HG02938 (cell line): ENCODE measurements around the gene KISS1.
"Not testable (repeated sequence)": the region's sequence is repeated elsewhere in the genome, so short reads cannot be mapped to it uniquely, and the experiment has no call there.

ENCODE experiments used
- ATAC-seq: cut with Tn5 transposase; IDR thresholded peaks from one replicate; pipeline ENCODE4 v1.9.1; 2021; ENCODE audit warnings: mild to moderate bottlenecking, moderate library complexity; ENCODE audit not compliant: unreplicated experiment

Gene KISS1

GRCh38 chr1:204196068-204196795, at the start of gene KISS1:
TSS of gene KISS1 (minus strand) at chr1:204196491. CDS start at chr1:204192876, 3,615 bp downstream.
- ATAC-seq = no peak

DNA sequence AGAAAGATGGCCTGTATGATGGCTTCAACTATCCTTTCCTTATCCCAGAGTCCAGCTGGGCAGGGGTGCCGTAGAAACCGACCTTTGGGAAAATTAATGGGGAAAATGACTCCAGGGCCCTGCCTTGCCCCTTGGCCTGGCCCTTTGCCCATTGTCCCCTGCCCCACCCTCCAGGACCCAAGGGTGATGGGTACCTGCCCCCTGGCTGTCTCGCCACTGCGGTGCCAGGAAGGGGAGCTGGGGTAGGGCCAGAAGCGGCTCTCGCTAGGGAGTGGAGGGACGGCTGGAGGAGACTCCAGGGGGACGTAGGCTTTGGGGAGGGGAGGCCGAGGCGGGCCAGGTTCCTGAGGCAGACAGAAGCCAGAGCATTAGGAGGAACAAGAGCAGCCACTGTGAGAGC, 46.6 kb upstream of the KISS1 start:
- no peak for ATAC-seq

- ATAC-seq = no peak
These were observed 45.6 kb upstream of the KISS1 start for GRCh38 chr1:204241914-204242313.

GRCh38 chr1:204241050-204241449, 44.8 kb upstream of the KISS1 start:
- ATAC-seq = no peak

DNA sequence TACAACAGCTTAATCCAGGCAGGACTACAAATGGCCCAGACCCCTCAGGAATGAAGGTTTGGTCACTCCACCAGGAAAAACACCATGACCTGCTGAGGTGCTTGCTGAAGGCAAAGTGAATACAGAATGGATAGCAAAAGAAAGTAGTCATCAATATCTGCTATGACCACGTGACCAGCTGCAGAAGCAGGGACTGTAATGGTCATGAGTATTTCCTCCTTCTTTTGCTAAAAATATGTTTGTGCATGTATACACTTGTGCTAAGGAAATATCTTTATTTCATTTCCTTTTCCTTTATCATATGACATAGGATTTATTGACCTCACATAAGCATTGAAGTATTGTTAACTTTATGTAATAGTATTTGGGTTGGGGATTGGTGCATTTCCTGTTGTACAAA, 43.9 kb upstream of the KISS1 start:
- no peak for ATAC-seq

DNA sequence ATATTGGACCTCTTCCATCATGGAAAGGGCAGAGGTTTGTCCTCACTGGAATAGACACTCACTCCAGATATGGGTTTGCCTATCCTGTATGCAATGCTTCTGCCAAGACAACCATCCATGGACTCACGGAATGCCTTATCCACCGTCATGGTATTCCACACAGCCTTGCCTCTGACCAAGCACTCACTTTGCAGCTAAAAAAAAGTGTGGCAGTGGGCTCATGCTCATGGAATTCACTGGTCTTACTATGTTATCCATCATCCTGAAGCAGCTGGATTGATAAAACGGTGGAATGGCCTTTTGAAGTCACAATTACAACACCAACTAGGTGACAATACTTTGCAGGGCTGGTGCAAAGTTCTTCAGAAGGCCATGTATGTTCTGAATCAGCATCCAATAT, 43.1 kb upstream of the KISS1 start:
- ATAC-seq = not testable (repeated sequence)

- ATAC-seq = not testable (repeated sequence)
These were observed 42.2 kb upstream of the KISS1 start for GRCh38 chr1:204238520-204238919.

- ATAC-seq = not testable (repeated sequence)
These were observed 41.2 kb upstream of the KISS1 start for GRCh38 chr1:204237515-204237914.

- no peak for ATAC-seq
These were observed 36.2 kb upstream of the KISS1 start for GRCh38 chr1:204232526-204232925.

DNA sequence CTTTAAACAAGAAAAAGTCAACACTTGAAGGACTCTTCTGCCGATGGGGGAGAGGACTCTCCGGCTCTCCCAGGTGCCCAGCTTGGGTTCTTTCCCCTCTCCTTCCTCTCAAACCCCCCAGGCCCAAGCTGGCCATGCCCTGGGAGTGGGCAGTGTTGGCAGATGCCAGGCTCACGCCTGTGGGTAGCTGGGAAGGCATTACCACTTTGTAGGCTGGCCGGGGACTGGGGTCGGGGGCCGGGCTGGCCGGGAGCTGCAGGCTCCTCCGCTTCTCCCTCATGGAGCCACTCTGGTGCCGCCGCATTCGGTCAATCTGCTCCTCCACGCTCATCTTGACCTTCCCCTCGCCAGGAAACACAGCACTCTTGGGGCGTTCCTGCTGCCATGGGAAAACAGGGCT, 33.9 kb upstream of the KISS1 start:
- ATAC-seq = no peak

DNA sequence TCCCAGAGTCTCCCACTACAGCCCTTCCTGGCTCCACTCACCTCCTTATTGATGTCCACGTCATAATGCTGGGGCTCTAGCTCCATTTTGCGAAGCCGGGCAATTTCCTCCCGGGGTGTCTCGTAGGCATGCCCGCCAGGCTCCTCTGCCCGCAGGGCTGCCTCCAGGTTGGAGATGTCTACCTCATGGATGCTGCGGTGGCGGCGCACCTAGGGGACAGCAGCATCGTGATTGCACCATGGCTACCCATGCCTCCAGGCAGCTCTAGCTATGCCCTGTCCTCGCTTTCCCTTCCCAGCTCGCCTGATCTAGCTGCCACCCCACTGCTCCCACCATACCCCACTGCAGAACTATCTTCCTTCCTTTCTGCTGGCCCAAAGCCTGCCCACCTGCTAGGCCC, 32.6 kb upstream of the KISS1 start:
- ATAC-seq = no peak

GRCh38 chr1:204227996-204228785, 31.9 kb upstream of the KISS1 start:
- ATAC-seq = no peak

DNA sequence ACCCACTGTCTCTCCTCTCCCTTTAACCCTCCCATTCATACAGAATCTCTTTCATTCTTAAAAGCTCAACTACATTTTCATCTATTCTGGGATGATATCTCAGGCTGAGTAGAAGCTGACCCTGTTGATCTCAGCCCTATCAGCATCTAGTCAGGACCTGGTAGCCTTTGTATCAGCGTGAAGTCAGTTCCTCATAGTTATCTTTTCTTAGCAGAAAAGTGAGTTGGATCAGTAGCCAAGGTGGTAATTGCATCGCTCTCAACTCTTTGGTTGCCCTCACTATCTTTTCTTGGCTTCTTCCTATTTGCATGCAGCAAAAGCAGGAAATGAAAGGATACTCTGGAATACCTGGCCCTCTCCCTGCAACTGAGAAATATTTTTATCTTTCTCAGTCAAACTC, 31.1 kb upstream of the KISS1 start:
- no peak for ATAC-seq

- ATAC-seq = no peak
These were observed 29.8 kb upstream of the KISS1 start for GRCh38 chr1:204225841-204226735.

GRCh38 chr1:204224655-204225054, 28.4 kb upstream of the KISS1 start:
- no peak for ATAC-seq

DNA sequence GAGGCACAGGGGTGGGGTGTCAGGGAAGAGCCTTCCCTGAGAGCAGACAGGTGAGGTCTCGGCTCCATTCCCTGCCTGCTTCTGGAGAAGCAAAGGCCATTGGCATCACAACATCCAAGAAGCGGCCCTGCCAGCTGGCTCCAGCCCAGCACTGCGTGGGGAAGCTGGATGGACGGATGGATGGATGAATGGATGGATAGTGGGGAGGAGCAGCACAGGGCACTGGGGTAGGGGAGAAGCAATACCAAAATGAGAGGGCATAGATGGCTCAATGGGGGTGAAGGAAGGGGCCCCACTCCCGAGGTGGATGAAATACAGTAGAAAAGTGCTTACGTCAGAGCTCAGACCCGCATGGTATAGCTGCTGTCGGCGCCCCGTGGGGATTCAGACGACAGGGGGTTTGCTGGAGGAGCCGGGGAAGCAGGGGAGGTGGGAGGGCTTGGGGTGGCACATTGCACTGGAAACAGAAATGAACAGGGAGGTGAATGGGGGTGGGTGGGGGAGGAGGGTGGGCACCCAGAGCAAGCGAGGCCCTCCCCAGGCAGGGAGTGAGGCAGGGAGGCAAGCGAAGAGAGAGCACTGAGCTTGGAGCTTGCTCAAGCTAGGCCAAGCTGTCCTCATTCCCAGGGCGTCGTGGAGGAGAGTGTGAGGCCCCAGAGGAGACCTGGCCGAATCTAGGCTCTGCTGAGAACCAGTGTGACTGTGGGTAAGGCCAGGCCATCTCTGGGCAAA, 27.0 kb upstream of the KISS1 start:
- no peak for ATAC-seq

DNA sequence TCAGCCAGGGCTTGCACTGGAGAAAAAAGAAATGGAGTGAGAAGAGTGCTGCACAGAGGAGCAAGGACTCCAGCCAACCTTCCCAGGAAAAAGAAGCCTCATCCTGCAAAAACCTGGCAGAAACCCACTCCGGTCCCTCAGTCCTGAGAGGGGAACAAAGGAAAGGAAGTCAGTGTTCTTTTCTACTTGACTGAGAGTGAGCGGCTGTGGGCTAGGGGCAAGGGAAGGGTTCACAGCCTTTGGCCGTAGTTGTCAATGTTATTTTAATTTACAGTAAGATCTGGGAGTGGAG, 26.4 kb upstream of the KISS1 start:
- ATAC-seq = no peak

DNA sequence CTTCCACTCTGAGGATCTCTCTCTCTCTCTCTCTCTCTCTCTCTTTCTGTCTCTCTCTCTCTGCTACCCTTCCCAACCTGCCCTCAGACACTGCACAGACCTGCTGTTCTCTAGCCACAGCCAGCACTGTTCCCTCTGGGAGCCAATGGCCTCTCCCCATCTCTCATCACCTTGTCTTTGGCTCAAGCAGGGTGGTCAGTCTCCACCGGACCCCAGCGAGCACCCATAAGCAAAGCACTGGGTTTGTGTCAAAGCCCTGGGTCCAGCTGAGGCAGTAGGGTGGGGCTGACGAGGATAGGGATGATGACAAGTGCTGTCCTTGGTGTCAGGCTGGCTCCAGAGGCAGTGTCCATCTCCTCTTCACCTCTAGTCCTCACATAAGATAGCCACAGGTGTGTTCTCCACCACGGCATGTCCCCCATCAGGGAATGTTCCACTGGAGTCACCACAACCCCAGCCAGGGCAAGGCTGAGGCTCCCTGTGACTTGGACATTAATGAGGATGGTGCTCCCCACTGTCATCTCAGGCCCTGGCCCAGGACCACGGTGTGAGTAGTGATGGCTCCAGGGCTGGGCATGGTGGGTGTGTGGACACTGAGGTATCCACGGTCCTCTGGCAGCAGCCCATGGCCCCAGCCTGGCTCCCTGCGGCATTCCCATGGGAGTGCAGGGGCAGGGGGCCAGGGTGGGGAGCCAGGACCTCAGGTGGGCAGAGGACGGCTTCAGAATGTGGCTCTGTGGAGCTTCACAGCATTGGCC, 25.9 kb upstream of the KISS1 start:
- no peak for ATAC-seq

DNA sequence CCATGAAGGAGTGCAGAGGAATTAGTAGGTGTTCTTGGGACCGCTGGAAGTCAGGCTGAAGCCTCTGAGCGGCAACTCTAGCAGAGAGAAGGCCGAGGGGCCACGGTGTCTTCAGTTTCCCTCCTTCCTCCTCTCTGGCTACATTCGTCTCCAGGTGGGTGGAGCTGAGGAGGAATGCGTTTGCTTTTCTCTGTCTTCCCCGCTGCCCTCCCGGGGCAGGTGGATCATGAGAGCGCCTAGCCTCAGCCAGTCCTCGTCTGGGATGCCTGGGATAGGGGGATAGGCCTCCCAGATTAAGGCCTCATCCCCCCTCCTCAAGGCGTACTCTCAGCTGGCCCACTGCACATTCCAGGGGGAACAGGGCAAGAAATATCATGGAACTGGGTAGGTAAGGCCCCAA, 25.0 kb upstream of the KISS1 start:
- no peak for ATAC-seq

GRCh38 chr1:204219971-204220616, 23.8 kb upstream of the KISS1 start:
- no peak for ATAC-seq
